ENCODE measurements around the gene OAF. TPM values are rescaled to one million over a fixed set of nuclear protein-coding genes. Genes with fewer than 3 reads are reported as not detected.

OAF gene
- total RNA-seq, 1 donor from 2014 or later, result 67.5 TPM

GRCh38 chr11:120258661-120259060 is 47.8 kb downstream of the OAF start:
- Mint-ChIP-seq H3K4me3 (no peak overlapping the region), H3K4me1 (ENCODE audit: unreplicated experiment) (peaks cover 5% of the 10 kb centered on the region), H3K27me3 (peaks cover 69% of the 10 kb centered on the region), H3K27ac (no peak overlapping the region), H3K36me3 (no peaks in the 10 kb centered on the region), H3K9me3 (no peaks in the 10 kb centered on the region)
- DNase-seq (ENCODE audit: extremely low spot score, unreplicated experiment), result no peak
- TF ChIP-seq CTCF (conservative IDR thresholded peaks at IDR 0.05), result no peak

- Mint-ChIP-seq H3K9me3 (no peaks in the 10 kb centered on the region), H3K36me3 (no peaks in the 10 kb centered on the region), H3K27ac (no peak overlapping the region), H3K27me3 (peaks cover 65% of the 10 kb centered on the region), H3K4me1 (ENCODE audit: unreplicated experiment) (peaks cover 5% of the 10 kb centered on the region), H3K4me3 (no peak overlapping the region)
- TF ChIP-seq CTCF (conservative IDR thresholded peaks at IDR 0.05), result no peak
- no peak for DNase-seq (ENCODE audit: extremely low spot score, unreplicated experiment)
Observed at GRCh38 chr11:120259241-120259640, 48.4 kb downstream of the OAF start.

DNA sequence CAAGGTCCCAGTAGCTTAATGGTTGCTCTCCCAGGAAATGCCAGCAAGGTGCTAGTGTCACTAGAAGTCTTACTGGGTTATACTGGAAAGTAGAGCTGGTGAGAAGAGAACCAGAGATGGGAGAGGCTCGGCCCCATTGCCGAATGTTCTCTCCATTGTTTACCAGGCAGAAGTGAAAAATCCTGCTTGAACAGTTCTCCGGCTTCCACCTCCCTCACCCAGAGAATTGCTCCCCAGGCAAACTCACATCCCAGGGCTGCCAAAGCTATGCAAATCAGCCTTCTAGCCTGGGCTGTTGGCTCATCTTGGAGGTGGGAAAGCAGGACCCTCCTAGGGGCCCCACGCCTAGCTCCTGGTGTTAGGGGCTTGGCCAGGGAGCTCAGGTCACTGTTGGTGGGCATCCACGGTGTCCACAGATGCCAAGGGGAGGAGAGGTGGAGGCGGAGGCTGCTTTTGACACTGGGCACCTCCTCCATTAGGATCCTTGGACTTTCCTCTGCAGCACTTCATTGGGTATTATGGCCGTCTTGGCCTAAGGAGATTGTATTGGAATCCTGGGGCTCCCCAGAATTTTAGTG is 49.2 kb downstream of the OAF start:
- DNase-seq (ENCODE audit: extremely low spot score, unreplicated experiment), result no peak
- Mint-ChIP-seq H3K9me3 (no peaks in the 10 kb centered on the region), H3K27me3 (peaks cover 65% of the 10 kb centered on the region), H3K27ac (no peak overlapping the region), H3K4me3 (no peak overlapping the region), H3K36me3 (no peaks in the 10 kb centered on the region), H3K4me1 (ENCODE audit: unreplicated experiment) (peaks cover 4% of the 10 kb centered on the region)
- TF ChIP-seq CTCF (conservative IDR thresholded peaks at IDR 0.05), result no peak

GRCh38 chr11:120260616-120261015 is 49.8 kb downstream of the OAF start:
- H3K4me3 Mint-ChIP-seq, result no peak overlapping the region
- no peak for DNase-seq (ENCODE audit: extremely low spot score, unreplicated experiment)
- H3K27me3 Mint-ChIP-seq, result peaks cover 64% of the 10 kb centered on the region
- no peak overlapping the region for H3K27ac Mint-ChIP-seq
- no peaks in the 10 kb centered on the region for H3K36me3 Mint-ChIP-seq
- TF ChIP-seq CTCF (conservative IDR thresholded peaks at IDR 0.05), result no peak
- H3K4me1 Mint-ChIP-seq (ENCODE audit: unreplicated experiment), result no peaks in the 10 kb centered on the region
- H3K9me3 Mint-ChIP-seq, result no peaks in the 10 kb centered on the region

GRCh38 chr11:120261321-120261720 is 50.5 kb downstream of the OAF start:
- Mint-ChIP-seq H3K4me3 (no peak overlapping the region), H3K9me3 (peaks cover 3% of the 10 kb centered on the region), H3K27ac (no peak overlapping the region), H3K27me3 (peaks cover 64% of the 10 kb centered on the region), H3K36me3 (no peaks in the 10 kb centered on the region), H3K4me1 (ENCODE audit: unreplicated experiment) (no peaks in the 10 kb centered on the region)
- no peak for DNase-seq (ENCODE audit: extremely low spot score, unreplicated experiment)
- no peak for TF ChIP-seq CTCF (conservative IDR thresholded peaks at IDR 0.05)

DNA sequence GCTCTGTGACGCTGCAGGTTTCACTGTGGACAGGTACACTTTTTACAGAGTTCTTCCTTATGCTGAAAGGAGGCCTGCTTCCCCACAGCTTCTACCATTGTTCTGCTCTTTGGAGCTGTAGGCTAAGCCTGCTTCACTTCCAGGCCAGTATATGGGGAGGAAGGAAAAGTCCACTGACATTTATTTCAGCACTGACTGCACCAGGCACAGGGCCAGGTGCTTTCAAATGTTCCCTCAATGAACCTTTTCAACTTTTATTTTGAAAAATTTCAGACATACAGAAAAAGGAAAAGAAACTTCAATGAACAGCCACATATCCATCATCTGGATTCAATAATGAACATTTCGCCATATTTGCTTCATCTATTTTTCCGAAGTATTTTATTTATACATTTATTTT is 51.1 kb downstream of the OAF start:
- no peak for DNase-seq (ENCODE audit: extremely low spot score, unreplicated experiment)
- Mint-ChIP-seq H3K36me3 (no peaks in the 10 kb centered on the region), H3K9me3 (peaks cover 6% of the 10 kb centered on the region), H3K27ac (no peak overlapping the region), H3K4me1 (ENCODE audit: unreplicated experiment) (no peaks in the 10 kb centered on the region), H3K27me3 (peaks cover 64% of the 10 kb centered on the region), H3K4me3 (no peak overlapping the region)
- no peak for TF ChIP-seq CTCF (conservative IDR thresholded peaks at IDR 0.05)
